Measurements from ENCODE around the gene PLD1. TPM values are rescaled to one million over a fixed set of nuclear protein-coding genes. Genes with fewer than 3 reads are reported as not detected.

PLD1 gene
- total RNA-seq, 5 donors from 2014 or later (not counting 1 experiment from before 2014, with no cell fraction given) = 1.8 to 3.9 (median 3.2) TPM

GRCh38 chr3:171833789-171834460 is 23.6 kb upstream of the PLD1 start:
- Mint-ChIP-seq H3K27ac (no peak overlapping the region), H3K27me3 (peaks cover 3 to 10% of the 10 kb centered on the region in 2 donors), H3K4me3 (no peak overlapping the region), H3K36me3 (no peaks in the 10 kb centered on the region), H3K4me1 (peaks cover 0 to 2% (median 0%) of the 10 kb centered on the region in 3 donors), H3K9me3 (no peaks in the 10 kb centered on the region)
- no peaks in the 10 kb centered on the region for H3K4me1 ChIP-seq (ENCODE audit: control insufficient read depth in 1 of 2, extremely low read depth in 1 of 2, insufficient read depth in 2 of 2, low read length in 2 of 2)
- no peak overlapping the region for H3K27ac ChIP-seq (ENCODE audit: low read length)
- H3K9me3 ChIP-seq = no peaks in the 10 kb centered on the region
- CTCF ChIA-PET = interaction anchor here in 1 of 2 donors (0.7 to 1.7 kb wide), 12 partner anchors 20 to 784 kb away, joined by 3 to 9 read pairs (median 4); partner anchors contain the start of gene PLD1
- WGBS (ENCODE audit: insufficient coverage) = no CpG with 5 or more reads among the region's 3 CpGs
- ATAC-seq (replicated peaks in 1 of 4) = no peak
- peaks cover 0 to 4% of the 10 kb centered on the region in 2 experiments for H3K27me3 ChIP-seq (replicated peaks in 1 of 2; ENCODE audit: control insufficient read depth in 2 of 2, extremely low read depth in 1 of 2, insufficient read depth in 2 of 2, low read length in 1 of 2)
- no peaks in the 10 kb centered on the region for H3K36me3 ChIP-seq (ENCODE audit: control insufficient read depth in 2 of 2, extremely low read depth in 1 of 2, insufficient read depth in 1 of 2, low read length in 1 of 2)
- no peak overlapping the region for H3K4me3 ChIP-seq (ENCODE audit: control insufficient read depth in 1 of 2, extremely low read depth in 1 of 2, low read length in 1 of 2)
- DNase-seq = peak in 1 of 35 experiments; percentile 14
- POLR2A ChIA-PET = interaction anchor here in 1 of 2 donors (0.8 kb wide), 1 partner anchor 12 kb away, joined by 3 read pairs; no protein-coding TSS in a partner anchor

GRCh38 chr3:171832989-171833388 is 22.7 kb upstream of the PLD1 start:
- Mint-ChIP-seq H3K9me3 (no peaks in the 10 kb centered on the region), H3K36me3 (no peaks in the 10 kb centered on the region), H3K27ac (no peak overlapping the region), H3K27me3 (peaks cover 2 to 9% of the 10 kb centered on the region in 2 donors), H3K4me3 (no peak overlapping the region), H3K4me1 (peaks cover 0 to 4% (median 4%) of the 10 kb centered on the region in 3 donors)
- ATAC-seq (replicated peaks in 1 of 4) (no peak), DNase-seq (no peak)
- WGBS (ENCODE audit: insufficient coverage) = 100% methylated on average over 1 of the region's 5 CpGs
- ChIA-PET POLR2A (interaction anchor here in 1 of 2 donors (0.6 kb wide), 1 partner anchor 1400 kb away, joined by 3 read pairs; no protein-coding TSS in a partner anchor), CTCF (interaction anchor here (0.7 to 1.7 kb wide), 3 partner anchors 60 to 446 kb away, joined by 3 to 9 read pairs (median 6); no protein-coding TSS in a partner anchor)
- no peaks in the 10 kb centered on the region for H3K36me3 ChIP-seq (ENCODE audit: control insufficient read depth in 2 of 2, extremely low read depth in 1 of 2, insufficient read depth in 1 of 2, low read length in 1 of 2)
- peaks cover 0 to 4% of the 10 kb centered on the region in 2 experiments for H3K27me3 ChIP-seq (replicated peaks in 1 of 2; ENCODE audit: control insufficient read depth in 2 of 2, extremely low read depth in 1 of 2, insufficient read depth in 2 of 2, low read length in 1 of 2)
- H3K27ac ChIP-seq (ENCODE audit: low read length) = no peak overlapping the region
- no peak overlapping the region for H3K4me3 ChIP-seq (ENCODE audit: control insufficient read depth in 1 of 2, extremely low read depth in 1 of 2, low read length in 1 of 2)
- no peaks in the 10 kb centered on the region for H3K9me3 ChIP-seq
- H3K4me1 ChIP-seq (ENCODE audit: control insufficient read depth in 1 of 2, extremely low read depth in 1 of 2, insufficient read depth in 2 of 2, low read length in 2 of 2) = no peaks in the 10 kb centered on the region

GRCh38 chr3:171831936-171832335 is 21.7 kb upstream of the PLD1 start:
- H3K27ac ChIP-seq (ENCODE audit: low read length) = no peak overlapping the region
- Mint-ChIP-seq H3K27ac (no peak overlapping the region), H3K36me3 (no peaks in the 10 kb centered on the region), H3K4me1 (peaks cover 0 to 14% (median 13%) of the 10 kb centered on the region in 3 donors), H3K27me3 (peaks cover 3 to 15% of the 10 kb centered on the region in 2 donors), H3K9me3 (no peaks in the 10 kb centered on the region), H3K4me3 (no peak overlapping the region)
- ChIA-PET POLR2A (no interaction called here), CTCF (no interaction called here)
- no peak overlapping the region for H3K4me3 ChIP-seq (ENCODE audit: control insufficient read depth in 1 of 2, extremely low read depth in 1 of 2, low read length in 1 of 2)
- H3K4me1 ChIP-seq (ENCODE audit: control insufficient read depth in 1 of 2, extremely low read depth in 1 of 2, insufficient read depth in 2 of 2, low read length in 2 of 2) = no peaks in the 10 kb centered on the region
- ATAC-seq (replicated peaks in 1 of 4) = no peak
- no peaks in the 10 kb centered on the region for H3K9me3 ChIP-seq
- 46% methylated on average over 2 of the region's 3 CpGs for WGBS (ENCODE audit: insufficient coverage)
- peaks cover 0 to 4% of the 10 kb centered on the region in 2 experiments for H3K27me3 ChIP-seq (replicated peaks in 1 of 2; ENCODE audit: control insufficient read depth in 2 of 2, extremely low read depth in 1 of 2, insufficient read depth in 2 of 2, low read length in 1 of 2)
- no peak for DNase-seq
- no peaks in the 10 kb centered on the region for H3K36me3 ChIP-seq (ENCODE audit: control insufficient read depth in 2 of 2, extremely low read depth in 1 of 2, insufficient read depth in 1 of 2, low read length in 1 of 2)

GRCh38 chr3:171830518-171830875 is 20.2 kb upstream of the PLD1 start:
- H3K9me3 ChIP-seq = no peaks in the 10 kb centered on the region
- no peaks in the 10 kb centered on the region for H3K9me3 Mint-ChIP-seq
- no peak for DNase-seq
- POLR2A ChIA-PET = interaction anchor here in 1 of 2 donors (0.7 kb wide), 1 partner anchor 441 kb away, joined by 3 read pairs; no protein-coding TSS in a partner anchor
- H3K36me3 Mint-ChIP-seq = no peaks in the 10 kb centered on the region
- no peak overlapping the region for H3K27ac Mint-ChIP-seq
- H3K36me3 ChIP-seq (ENCODE audit: control insufficient read depth in 2 of 2, extremely low read depth in 1 of 2, insufficient read depth in 1 of 2, low read length in 1 of 2) = no peaks in the 10 kb centered on the region
- ATAC-seq (replicated peaks in 1 of 4) = no peak
- CTCF ChIA-PET = no interaction called here
- peaks cover 0 to 17% (median 15%) of the 10 kb centered on the region in 3 donors for H3K4me1 Mint-ChIP-seq
- H3K27ac ChIP-seq (ENCODE audit: low read length) = no peak overlapping the region
- no peaks in the 10 kb centered on the region for H3K4me1 ChIP-seq (ENCODE audit: control insufficient read depth in 1 of 2, extremely low read depth in 1 of 2, insufficient read depth in 2 of 2, low read length in 2 of 2)
- peaks cover 3 to 15% of the 10 kb centered on the region in 2 donors for H3K27me3 Mint-ChIP-seq
- no peak overlapping the region for H3K4me3 Mint-ChIP-seq
- peaks cover 0 to 4% of the 10 kb centered on the region in 2 experiments for H3K27me3 ChIP-seq (replicated peaks in 1 of 2; ENCODE audit: control insufficient read depth in 2 of 2, extremely low read depth in 1 of 2, insufficient read depth in 2 of 2, low read length in 1 of 2)
- no peak overlapping the region for H3K4me3 ChIP-seq (ENCODE audit: control insufficient read depth in 1 of 2, extremely low read depth in 1 of 2, low read length in 1 of 2)

GRCh38 chr3:171829841-171830517 is 19.7 kb upstream of the PLD1 start:
- ATAC-seq (replicated peaks in 1 of 4) (no peak), DNase-seq (peak in 1 of 35 experiments; percentile 5)
- Histone ChIP-seq H3K36me3 (ENCODE audit: control insufficient read depth in 2 of 2, extremely low read depth in 1 of 2, insufficient read depth in 1 of 2, low read length in 1 of 2) (no peaks in the 10 kb centered on the region), H3K27ac (ENCODE audit: low read length) (no peak overlapping the region), H3K27me3 (replicated peaks in 1 of 2; ENCODE audit: control insufficient read depth in 2 of 2, extremely low read depth in 1 of 2, insufficient read depth in 2 of 2, low read length in 1 of 2) (peaks cover 0 to 4% of the 10 kb centered on the region in 2 experiments), H3K9me3 (no peaks in the 10 kb centered on the region), H3K4me3 (ENCODE audit: control insufficient read depth in 1 of 2, extremely low read depth in 1 of 2, low read length in 1 of 2) (no peak overlapping the region), H3K4me1 (ENCODE audit: control insufficient read depth in 1 of 2, extremely low read depth in 1 of 2, insufficient read depth in 2 of 2, low read length in 2 of 2) (no peaks in the 10 kb centered on the region)
- ChIA-PET CTCF (interaction anchor here in 1 of 2 donors (1.9 kb wide), 1 partner anchor 58 kb away, joined by 7 read pairs; no protein-coding TSS in a partner anchor), POLR2A (interaction anchor here in 1 of 2 donors (0.7 kb wide), 1 partner anchor 442 kb away, joined by 3 read pairs; no protein-coding TSS in a partner anchor)
- no peak overlapping the region for H3K4me3 Mint-ChIP-seq
- peaks cover 0 to 17% (median 15%) of the 10 kb centered on the region in 3 donors for H3K4me1 Mint-ChIP-seq
- no peak overlapping the region for H3K27ac Mint-ChIP-seq
- H3K36me3 Mint-ChIP-seq = no peaks in the 10 kb centered on the region
- peaks cover 6 to 15% of the 10 kb centered on the region in 2 donors for H3K27me3 Mint-ChIP-seq
- WGBS (ENCODE audit: insufficient coverage) = 26% methylated on average over 4 of the region's 6 CpGs
- H3K9me3 Mint-ChIP-seq = no peaks in the 10 kb centered on the region

GRCh38 chr3:171828902-171829770 is 18.9 kb upstream of the PLD1 start:
- no peaks in the 10 kb centered on the region for H3K36me3 Mint-ChIP-seq
- DNase-seq (no peak), ATAC-seq (replicated peaks in 1 of 4) (no peak)
- Histone ChIP-seq H3K36me3 (ENCODE audit: control insufficient read depth in 2 of 2, extremely low read depth in 1 of 2, insufficient read depth in 1 of 2, low read length in 1 of 2) (no peaks in the 10 kb centered on the region), H3K4me1 (ENCODE audit: control insufficient read depth in 1 of 2, extremely low read depth in 1 of 2, insufficient read depth in 2 of 2, low read length in 2 of 2) (no peaks in the 10 kb centered on the region), H3K4me3 (ENCODE audit: control insufficient read depth in 1 of 2, extremely low read depth in 1 of 2, low read length in 1 of 2) (no peak overlapping the region), H3K27me3 (replicated peaks in 1 of 2; ENCODE audit: control insufficient read depth in 2 of 2, extremely low read depth in 1 of 2, insufficient read depth in 2 of 2, low read length in 1 of 2) (peaks cover 0 to 4% of the 10 kb centered on the region in 2 experiments), H3K9me3 (no peaks in the 10 kb centered on the region), H3K27ac (ENCODE audit: low read length) (no peak overlapping the region)
- CTCF ChIA-PET = interaction anchor here in 1 of 2 donors (0.6 to 1.9 kb wide), 2 partner anchors 57 to 745 kb away, joined by 4 to 7 read pairs; no protein-coding TSS in a partner anchor
- peaks cover 6 to 15% of the 10 kb centered on the region in 2 donors for H3K27me3 Mint-ChIP-seq
- no peaks in the 10 kb centered on the region for H3K9me3 Mint-ChIP-seq
- no peak overlapping the region for H3K27ac Mint-ChIP-seq
- POLR2A ChIA-PET = no interaction called here
- peaks cover 0 to 17% (median 15%) of the 10 kb centered on the region in 3 donors for H3K4me1 Mint-ChIP-seq
- 100% methylated on average over 1 of the region's 5 CpGs for WGBS (ENCODE audit: insufficient coverage)
- no peak overlapping the region for H3K4me3 Mint-ChIP-seq

Measured in T-cell (primary cell).